LoVo (cell line): ENCODE measurements around the gene C1orf87.

Experiments used
- DNase-seq: peaks from one replicate; pipeline ENCODE4 v3.0.0-alpha.2; 2016; ENCODE audit warnings: low spot score

The C1orf87 gene

DNA sequence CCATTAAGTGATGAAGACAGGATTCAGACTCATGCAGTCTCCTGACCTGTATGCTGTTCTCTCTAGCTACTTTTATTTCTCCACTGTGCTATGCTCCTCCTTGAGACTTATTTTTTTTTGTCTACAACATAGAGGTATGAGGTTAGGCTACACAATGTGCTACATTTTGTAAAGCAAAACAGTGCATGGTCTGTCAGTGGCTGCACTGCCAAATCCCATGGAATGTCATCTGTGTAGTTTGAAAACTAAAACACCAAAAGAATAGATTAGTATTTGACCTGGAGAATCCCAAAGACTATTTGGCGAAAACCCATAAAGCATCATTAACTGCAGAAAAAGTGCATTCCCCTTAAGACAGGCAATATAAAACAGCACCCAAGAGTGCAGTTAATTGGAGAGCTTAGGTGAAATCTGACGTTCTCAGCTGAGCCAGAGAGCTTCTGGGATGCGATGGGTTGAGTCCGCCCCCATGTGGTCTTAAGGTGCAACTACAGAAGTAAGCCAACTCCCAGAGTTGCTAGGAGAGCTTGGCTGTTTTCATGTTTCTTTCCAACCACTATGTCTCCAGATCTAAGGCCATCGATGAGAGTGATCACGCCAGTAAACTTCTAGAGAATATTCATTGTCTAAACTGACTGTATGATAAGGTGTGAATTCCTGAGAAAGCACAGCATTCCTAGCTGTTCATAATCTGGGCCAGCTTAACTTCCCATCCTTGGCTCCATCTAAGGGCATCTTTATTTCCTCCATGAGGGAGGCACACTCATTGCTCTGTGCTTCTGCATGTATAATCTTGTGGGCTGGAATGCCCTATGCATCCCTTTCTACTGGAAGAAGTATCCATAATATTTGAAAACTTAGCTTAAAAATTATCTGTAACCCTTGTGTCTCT lies 126.3 kb downstream of the C1orf87 start:
- DNase-seq = peak; percentile 77

DNA sequence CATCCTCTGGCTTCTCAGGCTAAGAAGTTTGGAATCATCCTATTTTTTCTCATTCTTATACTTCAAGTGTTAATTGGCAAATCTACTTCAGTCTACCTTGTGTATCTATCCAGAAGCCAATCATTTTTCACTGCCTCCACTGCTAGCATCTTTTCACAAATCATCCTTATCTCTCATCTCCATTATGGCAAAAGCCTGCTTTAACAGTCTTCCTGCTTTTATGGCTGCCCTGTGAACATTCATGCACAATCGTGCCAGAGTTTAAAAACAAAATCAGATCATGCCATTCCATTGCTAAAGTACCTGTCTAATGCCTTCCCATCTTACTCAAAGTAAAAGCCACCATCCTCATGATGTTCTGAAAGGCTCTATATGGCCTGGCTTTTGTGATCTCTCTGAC lies 127.8 kb downstream of the C1orf87 start:
- no peak for DNase-seq
